Fibroblast of mammary gland (primary cell): ENCODE measurements around the gene MUC5AC.
"Not testable (repeated sequence)": the region's sequence is repeated elsewhere in the genome, so short reads cannot be mapped to it uniquely, and the experiment has no call there.

Experiments used
- DNase-seq: peaks from one replicate; pipeline ENCODE4 v3.0.0-alpha.2; 2010; ENCODE audit warnings: low read depth
- H3K4me3 ChIP-seq: 2 replicates; pipeline ENCODE4 v1.5.1; 2011; ENCODE audit warnings: low read depth, mild to moderate bottlenecking, low read length, moderate library complexity; ENCODE audit not compliant: control insufficient read depth
- CTCF ChIP-seq: conservative IDR thresholded peaks from 2 replicates; pipeline ENCODE4 v1.5.1; 2011; ENCODE audit warnings: low read depth, low read length, inconsistent platforms; ENCODE audit not compliant: control insufficient read depth, insufficient read depth

Gene MUC5AC

GRCh38 chr11:1180947-1181391 lies 23.2 kb downstream of the MUC5AC start:
- DNase-seq = no peak
- TF ChIP-seq CTCF = no peak
- H3K4me3 ChIP-seq = no peak overlapping the region

- no peak for DNase-seq
- no peak for TF ChIP-seq CTCF
- no peak overlapping the region for H3K4me3 ChIP-seq
These were observed 23.7 kb downstream of the MUC5AC start for GRCh38 chr11:1181420-1181819.

- no peak for TF ChIP-seq CTCF
- H3K4me3 ChIP-seq = no peak overlapping the region
- DNase-seq = no peak
These were observed 24.2 kb downstream of the MUC5AC start for GRCh38 chr11:1181853-1182535.

- DNase-seq, H3K4me3 ChIP-seq: not testable (repeated sequence)
These were observed 26.4 kb downstream of the MUC5AC start for GRCh38 chr11:1184139-1184538.

- H3K4me3 ChIP-seq, DNase-seq: not testable (repeated sequence)
These were observed 30.8 kb downstream of the MUC5AC start for GRCh38 chr11:1188451-1189130.

- not testable (repeated sequence) for DNase-seq
These were observed 32.1 kb downstream of the MUC5AC start for GRCh38 chr11:1189816-1190215.

GRCh38 chr11:1191786-1192470 lies 34.2 kb downstream of the MUC5AC start:
- not testable (repeated sequence) for DNase-seq

More at GRCh38 chr11:1189816-1190215, 32.1 kb downstream of the MUC5AC start:
- not testable (repeated sequence) for H3K4me3 ChIP-seq

GRCh38 chr11:1192741-1193325 lies 35.1 kb downstream of the MUC5AC start:
- DNase-seq = no peak
- no peak for TF ChIP-seq CTCF
- H3K4me3 ChIP-seq = no peak overlapping the region

More at GRCh38 chr11:1191786-1192470, 34.2 kb downstream of the MUC5AC start:
- not testable (repeated sequence) for H3K4me3 ChIP-seq
